Endothelial cell of umbilical vein (primary cell): ENCODE data around the gene RFNG. TPM values are rescaled to one million over a fixed set of nuclear protein-coding genes. Genes with fewer than 3 reads are reported as not detected.
A peak's percentile ranks its signal among the peaks of the same experiment; 100 is the strongest.

Source experiments
- BruUV-seq: library from RNA; stranded (reverse); fragments of 400-500 nt; replicated peaks from 2 replicates; lab custom pipeline; 2021; lab: Mats Ljungman, UMichigan
- CTCF ChIA-PET: fragments of 300-600, 350-600 bp; sonication (Branson Sonifier 250); formaldehyde crosslinking; loops from one replicate; lab custom pipeline; 2021; ENCODE audit warnings: antibody characterized with exemption, inconsistent platforms; lab: Charles Lee
- POLR2A ChIA-PET: fragments of 300-600, 350-600 bp; sonication (Branson Sonifier 250); formaldehyde crosslinking; loops from one replicate; lab custom pipeline; 2021; ENCODE audit warnings: antibody characterized with exemption, inconsistent platforms; lab: Charles Lee
- DNase-seq: peaks from one replicate; pipeline ENCODE4 v3.0.0-alpha.2; 2011; ENCODE audit warnings: low read depth, low spot score
- FAIRE-seq: peaks from 2 replicates; lab custom pipeline; 2011; peaks lifted over from hg19 to GRCh38; lab: Jason Lieb, UNC
- H2AFZ ChIP-seq: 2 replicates; pipeline ENCODE4 v1.6.0; 2012; ENCODE audit warnings: low read depth, low read length, control low read depth, inconsistent platforms
- H3K27ac ChIP-seq: 2 replicates; pipeline ENCODE4 v1.5.1; 2011; ENCODE audit warnings: low read depth, mild to moderate bottlenecking, control low read depth, low read length, moderate library complexity; ENCODE audit not compliant: insufficient read depth
- H3K27me3 ChIP-seq, 2 experiments: 2 replicates each; pipeline versions ENCODE4 v1.6.0 to v1.6.1; 2011; ENCODE audit warnings: low read length in 2 of 2, mixed read lengths in 1 of 2; ENCODE audit not compliant: control insufficient read depth in 2 of 2, insufficient read depth in 2 of 2
- H3K36me3 ChIP-seq, 2 experiments: 2 replicates in 1 of 2; 3 replicates in 1 of 2; pipeline ENCODE4 v1.5.1; 2011; ENCODE audit warnings: low read length in 2 of 2, mild to moderate bottlenecking in 1 of 2, moderate library complexity in 1 of 2; ENCODE audit not compliant: control insufficient read depth in 2 of 2, insufficient read depth in 2 of 2; ENCODE audit errors: extremely low read depth in 1 of 2
- H3K4me1 ChIP-seq: 3 replicates; pipeline ENCODE4 v1.5.1; 2011; ENCODE audit warnings: mild to moderate bottlenecking, low read length; ENCODE audit not compliant: control insufficient read depth, insufficient read depth; ENCODE audit errors: extremely low read depth
- H3K4me2 ChIP-seq: 2 replicates; pipeline ENCODE4 v1.6.1; 2011; ENCODE audit warnings: low read length, control low read depth, mixed read lengths; ENCODE audit not compliant: insufficient read depth
- H3K4me3 ChIP-seq, 3 experiments: fragments of 200-600 bp in 1 of 3; sonication (generic), shearing (Covaris generic) in 1 of 3; replicated peaks in 1 of 3; 2 replicates each; pipeline ENCODE4 v1.5.1; 2011 to 2016; ENCODE audit warnings: control low read depth in 3 of 3, low read length in 3 of 3, mild to moderate bottlenecking in 2 of 3, inconsistent platforms in 1 of 3, low read depth in 1 of 3, moderate library complexity in 1 of 3; ENCODE audit not compliant: insufficient read depth in 1 of 3
- H3K79me2 ChIP-seq: 2 replicates; pipeline ENCODE4 v1.6.0; 2012; ENCODE audit warnings: low read length, inconsistent platforms; ENCODE audit not compliant: control insufficient read depth, insufficient read depth
- H3K9ac ChIP-seq: replicated peaks from 2 replicates; pipeline ENCODE3; 2011; ENCODE audit warnings: low read length, control low read depth; ENCODE audit not compliant: insufficient read depth; ENCODE audit errors: extremely low read depth
- H3K9me1 ChIP-seq: replicated peaks from 3 replicates; pipeline ENCODE4 v1.6.0; 2011; ENCODE audit warnings: mild to moderate bottlenecking, low read length; ENCODE audit not compliant: control insufficient read depth, insufficient read depth; ENCODE audit errors: extremely low read depth
- H3K9me3 ChIP-seq: replicated peaks from 2 replicates; pipeline ENCODE4 v1.5.1; 2012; ENCODE audit warnings: low read length, inconsistent platforms; ENCODE audit not compliant: control insufficient read depth, insufficient read depth
- H4K20me1 ChIP-seq: replicated peaks from 2 replicates; pipeline ENCODE3; 2011; ENCODE audit warnings: mild to moderate bottlenecking, low read length; ENCODE audit not compliant: control insufficient read depth, insufficient read depth; ENCODE audit errors: extremely low read depth
- EZH2 ChIP-seq: IDR thresholded peaks from 2 replicates; pipeline ENCODE4 v1.6.1; 2012; ENCODE audit warnings: borderline replicate concordance, low read depth, mild to moderate bottlenecking, moderate library complexity, low read length, inconsistent platforms; ENCODE audit not compliant: severe bottlenecking
- FOS ChIP-seq: IDR thresholded peaks from 2 replicates; pipeline ENCODE4 v1.6.1; 2011; ENCODE audit warnings: mild to moderate bottlenecking, low read length, moderate library complexity, borderline replicate concordance; ENCODE audit not compliant: insufficient read depth
- GATA2 ChIP-seq: IDR thresholded peaks from 2 replicates; pipeline ENCODE4 v1.7.0; 2011; ENCODE audit warnings: low read depth, mild to moderate bottlenecking, moderate library complexity, mixed read lengths, low read length; ENCODE audit not compliant: insufficient read length, insufficient read depth
- JUN ChIP-seq: IDR thresholded peaks from 2 replicates; pipeline ENCODE4 v1.6.1; 2011; ENCODE audit warnings: borderline replicate concordance, low read depth; ENCODE audit not compliant: insufficient read length, insufficient read depth
- MYC ChIP-seq: IDR thresholded peaks from one replicate; pipeline ENCODE4 v1.6.1; 2011; ENCODE audit warnings: mild to moderate bottlenecking, low read depth, low read length
- POLR2A ChIP-seq: IDR thresholded peaks from 2 replicates; pipeline ENCODE4 v1.6.1; 2012; ENCODE audit warnings: low read depth, mild to moderate bottlenecking, control low read depth, low read length
- POLR2AphosphoS5 ChIP-seq: IDR thresholded peaks from 2 replicates; pipeline ENCODE4 v1.6.1; 2012; ENCODE audit warnings: low read depth, mild to moderate bottlenecking, control low read depth, low read length, moderate library complexity; ENCODE audit not compliant: insufficient read depth
- dilution Hi-C: fragments of 300-500 bp; cut with MboI; formaldehyde crosslinking; loops from one replicate; pipeline ENCODE4 v1.15.0; 2019; ENCODE audit warnings: low sequenced_read_pairs; ENCODE audit not compliant: extremely low pct_ligation_motif_present
- intact Hi-C: fragments of 100-400 bp; cut with micrococcal nuclease; formaldehyde crosslinking; loops from one replicate; pipeline ENCODE4 v1.10.0; 2022
- polyA plus RNA-seq, 4 experiments: library from polyadenylated mRNA; depleted of rRNA in 3 of 4; stranded (reverse) in 3 of 4; unstranded in 1 of 4; fragments of >200 nt; gene quantifications; 2 replicates each; pipeline versions ENCODE4 v1.2.1 to v1.2.3, GENCODE V29; 2011 to 2012; ENCODE audit warnings: missing spikeins in 1 of 4
- total RNA-seq: library from RNA; stranded (reverse); gene quantifications from 2 replicates; pipeline ENCODE4 v1.2.3, GENCODE V29; 2021
- TF ChIP-seq, protein P1 (sequence below): IDR thresholded peaks from 2 replicates; pipeline ENCODE4 v1.6.1; 2011; ENCODE audit not compliant: insufficient read depth, insufficient read length
- TF ChIP-seq, protein P2 (sequence below), 2 donors: IDR thresholded peaks; 1 replicate in 1 of 2; 2 replicates in 1 of 2; pipeline ENCODE4 v1.5.1; 2011; ENCODE audit warnings: low read length in 2 of 2, mild to moderate bottlenecking in 2 of 2, moderate library complexity in 2 of 2, control low read depth in 1 of 2, inconsistent platforms in 1 of 2, low read depth in 1 of 2; ENCODE audit not compliant: insufficient read depth in 1 of 2; ENCODE audit errors: extremely low read depth in 1 of 2

RFNG gene
- total and polyA plus RNA-seq, 2 donors (not counting 3 experiments of a cell fraction or from before 2014, with no cell fraction given) = 33.7 to 40.0 TPM

DNA sequence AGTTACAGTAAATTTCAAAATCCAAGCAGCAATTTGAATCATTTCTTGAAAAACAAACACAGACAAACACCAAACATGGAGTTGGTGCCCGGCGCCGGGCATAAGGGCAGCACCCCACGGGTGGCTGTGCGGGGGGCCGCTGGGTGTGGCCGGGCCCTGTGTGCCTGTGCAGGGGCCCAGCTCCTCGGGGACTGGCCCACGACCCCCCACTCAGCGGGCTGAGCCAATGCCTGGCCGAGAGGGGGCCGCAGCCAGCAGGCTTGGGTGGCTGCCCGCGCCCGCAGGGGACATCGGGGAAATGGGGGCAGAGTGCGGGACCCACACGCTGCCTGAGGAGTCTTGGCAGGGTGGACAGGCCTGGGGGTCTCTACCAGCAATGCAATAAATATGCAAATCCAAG is 26.8 kb upstream of the RFNG start:
- BruUV-seq = TSS peak; percentile 51
- H3K27ac ChIP-seq = no peak overlapping the region
- dilution Hi-C loops = no loop called here

More for the DNA sequence above, 26.8 kb upstream of the RFNG start:
- CTCF ChIA-PET = no interaction called here
- Histone ChIP-seq H3K9me1 (no peaks in the 10 kb centered on the region), H3K36me3 (peaks cover 24 to 40% of the 10 kb centered on the region in 2 experiments), H3K9me3 (no peaks in the 10 kb centered on the region), H2AFZ (no peak overlapping the region), H3K9ac (no peak overlapping the region), H3K27me3 (no peaks in the 10 kb centered on the region), H3K4me1 (no peaks in the 10 kb centered on the region), H3K79me2 (no peaks in the 10 kb centered on the region), H4K20me1 (no peaks in the 10 kb centered on the region), H3K4me3 (no peak overlapping the region), H3K4me2 (no peak overlapping the region)
- DNase-seq (no peak), FAIRE-seq (no peak)
- TF ChIP-seq POLR2AphosphoS5 (no peak), POLR2A (no peak), GATA2 (no peak), JUN (no peak), FOS (no peak), EZH2 (no peak), MYC (no peak)
- TF ChIP-seq, protein P1, sequence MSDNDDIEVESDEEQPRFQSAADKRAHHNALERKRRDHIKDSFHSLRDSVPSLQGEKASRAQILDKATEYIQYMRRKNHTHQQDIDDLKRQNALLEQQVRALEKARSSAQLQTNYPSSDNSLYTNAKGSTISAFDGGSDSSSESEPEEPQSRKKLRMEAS = no peak
- TF ChIP-seq, protein P2, sequence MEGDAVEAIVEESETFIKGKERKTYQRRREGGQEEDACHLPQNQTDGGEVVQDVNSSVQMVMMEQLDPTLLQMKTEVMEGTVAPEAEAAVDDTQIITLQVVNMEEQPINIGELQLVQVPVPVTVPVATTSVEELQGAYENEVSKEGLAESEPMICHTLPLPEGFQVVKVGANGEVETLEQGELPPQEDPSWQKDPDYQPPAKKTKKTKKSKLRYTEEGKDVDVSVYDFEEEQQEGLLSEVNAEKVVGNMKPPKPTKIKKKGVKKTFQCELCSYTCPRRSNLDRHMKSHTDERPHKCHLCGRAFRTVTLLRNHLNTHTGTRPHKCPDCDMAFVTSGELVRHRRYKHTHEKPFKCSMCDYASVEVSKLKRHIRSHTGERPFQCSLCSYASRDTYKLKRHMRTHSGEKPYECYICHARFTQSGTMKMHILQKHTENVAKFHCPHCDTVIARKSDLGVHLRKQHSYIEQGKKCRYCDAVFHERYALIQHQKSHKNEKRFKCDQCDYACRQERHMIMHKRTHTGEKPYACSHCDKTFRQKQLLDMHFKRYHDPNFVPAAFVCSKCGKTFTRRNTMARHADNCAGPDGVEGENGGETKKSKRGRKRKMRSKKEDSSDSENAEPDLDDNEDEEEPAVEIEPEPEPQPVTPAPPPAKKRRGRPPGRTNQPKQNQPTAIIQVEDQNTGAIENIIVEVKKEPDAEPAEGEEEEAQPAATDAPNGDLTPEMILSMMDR (IDR thresholded peaks at IDR 0.05; ENCODE audit: extremely low read depth in 1 of 2, insufficient read depth in 1 of 2, low read depth in 1 of 2, low read length in 2 of 2) = no peak
- intact Hi-C loops = no loop called here
- POLR2A ChIA-PET = no interaction called here
